WTC11 (cell line): ENCODE measurements around the gene OTOA. TPM values are rescaled to one million over a fixed set of nuclear protein-coding genes. Genes with fewer than 3 reads are reported as not detected.

Experiments used
- ATAC-seq: fragments of 200-7000 bp; cut with Tn5 transposase; 2 replicates; pipeline ENCODE4 v1.10.0; 2021; ENCODE audit warnings: mild to moderate bottlenecking, moderate library complexity
- CTCF ChIA-PET: fragments of 300-600 bp; sonication (Branson Sonifier 250); formaldehyde crosslinking; loops from one replicate; lab custom pipeline; 2021; ENCODE audit warnings: antibody characterized with exemption; lab: Charles Lee
- POLR2A ChIA-PET: fragments of 350-600 bp; sonication (Branson Sonifier 250); formaldehyde crosslinking; loops from one replicate; lab custom pipeline; 2021; ENCODE audit warnings: antibody characterized with exemption; lab: Charles Lee
- DNase-seq: peaks from one replicate; pipeline ENCODE4 v3.0.0; 2021; ENCODE audit warnings: low spot score
- H3K27ac Mint-ChIP-seq: 2 replicates; pipeline ENCODE4 v1.8.0; 2021; ENCODE audit warnings: mixed read lengths
- H3K27me3 Mint-ChIP-seq: 2 replicates; pipeline ENCODE4 v1.8.0; 2021; ENCODE audit warnings: low read depth, mild to moderate bottlenecking, moderate library complexity, mixed read lengths
- H3K36me3 Mint-ChIP-seq: 2 replicates; pipeline ENCODE4 v1.8.0; 2021; ENCODE audit warnings: mixed read lengths
- H3K4me1 Mint-ChIP-seq: 2 replicates; pipeline ENCODE4 v1.8.0; 2022; ENCODE audit warnings: mixed read lengths
- H3K4me3 Mint-ChIP-seq: 2 replicates; pipeline ENCODE4 v1.8.0; 2021; ENCODE audit warnings: mild to moderate bottlenecking, moderate library complexity, mixed read lengths
- H3K9me3 Mint-ChIP-seq: 2 replicates; pipeline ENCODE4 v1.8.0; 2021; ENCODE audit warnings: mixed read lengths
- GABPB1 ChIP-seq: sonication (generic); formaldehyde crosslinking; IDR thresholded peaks from 2 replicates; pipeline ENCODE4 v1.8.1; 2023; ENCODE audit warnings: mild to moderate bottlenecking, missing genetic modification reagents
- IRF2 ChIP-seq: sonication (generic); formaldehyde crosslinking; IDR thresholded peaks from 2 replicates; pipeline ENCODE4 v1.8.0; 2022; ENCODE audit warnings: low read depth, missing genetic modification reagents, borderline replicate concordance
- JUN ChIP-seq: sonication (generic); formaldehyde crosslinking; IDR thresholded peaks from 2 replicates; pipeline ENCODE4 v1.8.0; 2023; ENCODE audit warnings: mild to moderate bottlenecking, missing genetic modification reagents
- OVOL2 ChIP-seq: fragments of 250-450 bp; sonication (Bioruptor Pico); IDR thresholded peaks from 2 replicates; pipeline ENCODE4 v1.9.0; 2021; ENCODE audit warnings: mild to moderate bottlenecking, borderline replicate concordance
- TCF7 ChIP-seq: sonication (generic); formaldehyde crosslinking; IDR thresholded peaks from 2 replicates; pipeline ENCODE4 v1.8.0; 2022; ENCODE audit warnings: mild to moderate bottlenecking, low read depth, missing genetic modification reagents, moderate library complexity
- TEAD4 ChIP-seq: sonication (generic); formaldehyde crosslinking; IDR thresholded peaks from 2 replicates; pipeline ENCODE4 v1.8.0; 2022; ENCODE audit warnings: mild to moderate bottlenecking, missing genetic modification reagents
- ZBTB21 ChIP-seq: sonication (generic); formaldehyde crosslinking; IDR thresholded peaks from 2 replicates; pipeline ENCODE4 v1.8.1; 2023; ENCODE audit warnings: mild to moderate bottlenecking, missing genetic modification reagents, borderline replicate concordance
- ZNF138 ChIP-seq: sonication (generic); formaldehyde crosslinking; conservative IDR thresholded peaks from 2 replicates; pipeline ENCODE4 v1.8.1; 2022; ENCODE audit warnings: mild to moderate bottlenecking, moderate library complexity, missing genetic modification reagents
- ZNF416 ChIP-seq: fragments of 250-450 bp; sonication (Bioruptor Pico); IDR thresholded peaks from 2 replicates; pipeline ENCODE4 v1.9.0; 2021; ENCODE audit warnings: mild to moderate bottlenecking, inconsistent platforms
- ZNF423 ChIP-seq: fragments of 250-450 bp; sonication (Bioruptor Pico); IDR thresholded peaks from 2 replicates; pipeline ENCODE4 v2.1.2; 2022; ENCODE audit warnings: mild to moderate bottlenecking, moderate library complexity
- ZNF671 ChIP-seq: fragments of 250-450 bp; sonication (Bioruptor Pico); IDR thresholded peaks from 2 replicates; pipeline ENCODE4 v1.8.0; 2021; ENCODE audit warnings: mild to moderate bottlenecking
- total RNA-seq: library from RNA; stranded (reverse); gene quantifications from 3 replicates; pipeline ENCODE4 v1.2.3, GENCODE V29; 2021
- TF ChIP-seq, protein P1 (sequence below): sonication (generic); formaldehyde crosslinking; IDR thresholded peaks from 2 replicates; pipeline ENCODE4 v1.8.1; 2023; ENCODE audit warnings: mild to moderate bottlenecking, missing genetic modification reagents
- TF ChIP-seq, protein P2 (sequence below): sonication (generic); formaldehyde crosslinking; IDR thresholded peaks from 2 replicates; pipeline ENCODE4 v1.8.1; 2022; ENCODE audit warnings: mild to moderate bottlenecking, moderate library complexity, missing genetic modification reagents
- TF ChIP-seq, protein P3 (sequence below): fragments of 250-450 bp; sonication (Bioruptor Pico); IDR thresholded peaks from 2 replicates; pipeline ENCODE4 v1.9.0; 2021; ENCODE audit warnings: moderate library complexity, mild to moderate bottlenecking, inconsistent platforms, borderline replicate concordance

Gene OTOA
- total RNA-seq, 1 experiment from 2014 or later, result 0.11 TPM

DNA sequence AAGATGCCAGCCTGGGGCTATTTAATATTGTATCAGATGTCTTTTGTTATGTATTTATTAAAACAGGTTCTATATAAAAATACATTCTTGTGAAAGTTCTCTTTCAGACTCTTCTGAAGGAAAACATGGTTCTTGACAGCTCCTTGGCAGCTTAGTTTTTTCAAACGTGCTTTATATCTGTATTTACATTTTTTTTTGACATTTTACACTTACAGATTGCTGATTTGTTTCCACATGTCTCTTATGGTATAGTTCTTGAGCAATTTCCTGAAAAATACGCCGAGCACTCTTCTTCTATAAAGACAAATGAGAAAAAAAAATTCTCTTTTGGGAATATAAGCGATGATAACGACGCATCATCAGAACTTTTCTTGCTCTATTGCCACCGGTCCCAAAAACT, 20.9 kb upstream of the OTOA start:
- Mint-ChIP-seq H3K27ac (no peak overlapping the region), H3K36me3 (no peaks in the 10 kb centered on the region), H3K4me3 (no peak overlapping the region), H3K4me1 (0 out of 2 replicates have a peak, but pooled peaks cover 3% of the 10 kb centered on the region), H3K9me3 (no peaks in the 10 kb centered on the region), H3K27me3 (no peaks in the 10 kb centered on the region)
- POLR2A ChIA-PET, result no interaction called here
- DNase-seq, result no peak
- no peak for TF ChIP-seq IRF2 (CRISPR knock-in tag)
- CTCF ChIA-PET, result interaction anchor here (1.0 to 1.8 kb wide), 2 partner anchors 14 to 41 kb away, joined by 6 to 8 read pairs; no protein-coding TSS in a partner anchor
- no peak for ATAC-seq

DNA sequence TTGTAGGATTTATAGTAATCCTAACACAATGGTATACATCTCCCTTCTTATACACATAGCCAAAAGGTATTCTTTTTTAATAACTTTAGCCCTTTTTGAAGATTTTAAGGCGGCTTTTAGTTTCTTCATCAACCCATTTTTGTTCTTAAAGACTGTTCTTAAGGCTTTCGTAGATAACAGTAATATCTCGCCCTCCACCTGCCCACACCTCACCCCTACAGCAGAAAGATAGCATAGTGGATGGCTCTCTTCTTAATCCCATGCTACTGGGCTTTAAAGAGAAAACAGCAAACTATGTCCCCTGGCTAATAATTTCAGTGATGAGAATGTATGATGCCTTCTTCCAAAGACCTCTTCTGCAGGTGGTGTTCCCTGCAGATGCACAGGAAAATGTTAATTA, 20.0 kb upstream of the OTOA start:
- H3K4me3 Mint-ChIP-seq, result no peak overlapping the region
- no peak overlapping the region for H3K27ac Mint-ChIP-seq
- H3K36me3 Mint-ChIP-seq, result no peaks in the 10 kb centered on the region
- TF ChIP-seq TCF7 (CRISPR knock-in tag), result no peak
- no peak for TF ChIP-seq ZNF671 (CRISPR knock-in tag)
- TF ChIP-seq GABPB1 (CRISPR knock-in tag), result no peak
- TF ChIP-seq ZNF423, result no peak
- TF ChIP-seq, protein P1, sequence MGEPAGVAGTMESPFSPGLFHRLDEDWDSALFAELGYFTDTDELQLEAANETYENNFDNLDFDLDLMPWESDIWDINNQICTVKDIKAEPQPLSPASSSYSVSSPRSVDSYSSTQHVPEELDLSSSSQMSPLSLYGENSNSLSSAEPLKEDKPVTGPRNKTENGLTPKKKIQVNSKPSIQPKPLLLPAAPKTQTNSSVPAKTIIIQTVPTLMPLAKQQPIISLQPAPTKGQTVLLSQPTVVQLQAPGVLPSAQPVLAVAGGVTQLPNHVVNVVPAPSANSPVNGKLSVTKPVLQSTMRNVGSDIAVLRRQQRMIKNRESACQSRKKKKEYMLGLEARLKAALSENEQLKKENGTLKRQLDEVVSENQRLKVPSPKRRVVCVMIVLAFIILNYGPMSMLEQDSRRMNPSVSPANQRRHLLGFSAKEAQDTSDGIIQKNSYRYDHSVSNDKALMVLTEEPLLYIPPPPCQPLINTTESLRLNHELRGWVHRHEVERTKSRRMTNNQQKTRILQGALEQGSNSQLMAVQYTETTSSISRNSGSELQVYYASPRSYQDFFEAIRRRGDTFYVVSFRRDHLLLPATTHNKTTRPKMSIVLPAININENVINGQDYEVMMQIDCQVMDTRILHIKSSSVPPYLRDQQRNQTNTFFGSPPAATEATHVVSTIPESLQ (CRISPR knock-in tag), result no peak
- TF ChIP-seq ZNF138 (CRISPR knock-in tag), result no peak
- TF ChIP-seq OVOL2 (CRISPR knock-in tag), result no peak
- POLR2A ChIA-PET, result no interaction called here
- no peaks in the 10 kb centered on the region for H3K27me3 Mint-ChIP-seq
- CTCF ChIA-PET, result interaction anchor here (0.6 kb wide), 1 partner anchor 13 kb away, joined by 3 read pairs; no protein-coding TSS in a partner anchor
- DNase-seq, result no peak
- H3K4me1 Mint-ChIP-seq, result 0 out of 2 replicates have a peak, but pooled peaks cover 3% of the 10 kb centered on the region
- no peak for ATAC-seq
- no peaks in the 10 kb centered on the region for H3K9me3 Mint-ChIP-seq

DNA sequence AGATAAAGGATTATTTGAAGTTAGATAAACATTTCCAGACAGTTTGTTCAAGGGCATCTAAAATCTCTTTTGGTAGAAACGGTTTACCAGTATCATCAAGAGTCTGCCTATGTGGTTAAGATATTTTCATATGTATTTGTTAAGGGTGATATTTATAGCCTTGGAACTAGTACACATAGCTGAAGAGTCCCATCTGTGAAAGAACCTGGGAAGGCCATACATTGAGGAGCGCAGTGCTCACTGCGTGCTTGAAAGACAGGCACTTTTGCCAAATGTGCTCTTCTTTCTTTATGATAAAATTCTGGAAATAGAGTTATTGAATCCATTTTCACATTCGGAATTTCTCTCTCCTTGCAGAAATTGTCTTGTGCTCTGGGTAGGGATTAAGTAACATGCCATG, 19.1 kb upstream of the OTOA start:
- H3K36me3 Mint-ChIP-seq, result no peaks in the 10 kb centered on the region
- H3K27me3 Mint-ChIP-seq, result no peaks in the 10 kb centered on the region
- TF ChIP-seq ZBTB21 (CRISPR knock-in tag), result no peak
- no peak for ATAC-seq
- H3K4me1 Mint-ChIP-seq, result 0 out of 2 replicates have a peak, but pooled peaks cover 3% of the 10 kb centered on the region
- DNase-seq, result no peak
- no peak overlapping the region for H3K27ac Mint-ChIP-seq
- no peaks in the 10 kb centered on the region for H3K9me3 Mint-ChIP-seq
- H3K4me3 Mint-ChIP-seq, result no peak overlapping the region
- POLR2A ChIA-PET, result no interaction called here
- CTCF ChIA-PET, result interaction anchor here (0.5 kb wide), 1 partner anchor 40 kb away, joined by 4 read pairs; no protein-coding TSS in a partner anchor

DNA sequence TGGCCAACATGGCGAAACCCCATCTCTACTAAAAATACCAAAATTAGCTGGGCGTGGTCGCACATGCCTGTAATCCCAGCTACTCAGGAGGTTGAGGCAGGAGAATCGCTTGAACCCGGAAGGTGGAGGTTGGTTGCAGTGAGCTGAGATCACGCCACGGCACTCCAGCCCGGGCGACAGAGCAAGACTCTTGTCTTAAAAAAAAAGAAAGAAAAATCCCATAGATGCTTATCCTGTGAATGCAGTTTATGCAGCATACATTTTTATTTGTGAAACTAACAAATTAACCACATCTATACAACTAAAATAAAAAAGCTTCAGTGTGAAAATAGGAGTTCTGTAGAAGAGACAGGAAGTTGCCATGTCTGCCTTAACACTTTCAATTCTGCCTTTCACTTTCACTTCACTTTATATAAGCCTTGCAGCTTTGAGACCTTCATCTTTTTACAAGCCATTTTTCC, 18.5 kb upstream of the OTOA start:
- ATAC-seq (no peak), DNase-seq (no peak)
- Mint-ChIP-seq H3K4me3 (no peak overlapping the region), H3K27ac (no peak overlapping the region), H3K4me1 (0 out of 2 replicates have a peak, but pooled peaks cover 3% of the 10 kb centered on the region), H3K9me3 (no peaks in the 10 kb centered on the region), H3K36me3 (no peaks in the 10 kb centered on the region), H3K27me3 (no peaks in the 10 kb centered on the region)
- POLR2A ChIA-PET, result no interaction called here
- TF ChIP-seq ZNF138 (CRISPR knock-in tag) (no peak), TEAD4 (CRISPR knock-in tag) (no peak), ZNF416 (CRISPR knock-in tag) (no peak), JUN (no peak)
- TF ChIP-seq, protein P2, sequence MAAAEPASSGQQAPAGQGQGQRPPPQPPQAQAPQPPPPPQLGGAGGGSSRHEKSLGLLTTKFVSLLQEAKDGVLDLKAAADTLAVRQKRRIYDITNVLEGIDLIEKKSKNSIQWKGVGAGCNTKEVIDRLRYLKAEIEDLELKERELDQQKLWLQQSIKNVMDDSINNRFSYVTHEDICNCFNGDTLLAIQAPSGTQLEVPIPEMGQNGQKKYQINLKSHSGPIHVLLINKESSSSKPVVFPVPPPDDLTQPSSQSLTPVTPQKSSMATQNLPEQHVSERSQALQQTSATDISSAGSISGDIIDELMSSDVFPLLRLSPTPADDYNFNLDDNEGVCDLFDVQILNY, result no peak
- TF ChIP-seq, protein P3, sequence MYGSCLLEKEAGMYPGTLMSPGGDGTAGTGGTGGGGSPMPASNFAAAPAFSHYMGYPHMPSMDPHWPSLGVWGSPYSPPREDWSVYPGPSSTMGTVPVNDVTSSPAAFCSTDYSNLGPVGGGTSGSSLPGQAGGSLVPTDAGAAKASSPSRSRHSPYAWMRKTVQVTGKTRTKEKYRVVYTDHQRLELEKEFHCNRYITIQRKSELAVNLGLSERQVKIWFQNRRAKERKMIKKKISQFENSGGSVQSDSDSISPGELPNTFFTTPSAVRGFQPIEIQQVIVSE, result no peak
- CTCF ChIA-PET, result interaction anchor here (2.1 kb wide), 1 partner anchor 12 kb away, joined by 12 read pairs; no protein-coding TSS in a partner anchor
